H1 (cell line): ENCODE results near the gene CALHM3. TPM values are rescaled to one million over a fixed set of nuclear protein-coding genes. Genes with fewer than 3 reads are reported as not detected.

Experiments used
- CTCF ChIA-PET: fragments of 300-600 bp; sonication (Branson Sonifier 250); formaldehyde crosslinking; loops from one replicate; lab custom pipeline; 2021; ENCODE audit not compliant: partially characterized antibody; lab: Charles Lee
- POLR2A ChIA-PET: fragments of 300-600 bp; sonication (Branson Sonifier 250); formaldehyde crosslinking; loops from one replicate; lab custom pipeline; 2021; ENCODE audit warnings: inconsistent platforms; ENCODE audit not compliant: partially characterized antibody; lab: Charles Lee
- DNase-seq, 2 experiments: peaks; one replicate each; pipeline versions ENCODE4 v3.0.0 to v3.0.0-alpha.2; 2010 to 2022; ENCODE audit warnings: low spot score in 2 of 2, low read depth in 1 of 2, mixed read lengths in 1 of 2
- FAIRE-seq: peaks from 2 replicates; lab custom pipeline; 2011; peaks lifted over from hg19 to GRCh38; lab: Jason Lieb, UNC
- H2AFZ ChIP-seq: 2 replicates; pipeline ENCODE4 v1.8.1; 2012; ENCODE audit warnings: low read length, inconsistent platforms
- H2AK5ac ChIP-seq: 2 replicates; pipeline ENCODE4 v1.6.1; 2013; ENCODE audit warnings: low read depth, low read length
- H2BK120ac ChIP-seq: replicated peaks from 2 replicates; pipeline ENCODE3; 2013; ENCODE audit warnings: low read depth, low read length, inconsistent platforms
- H2BK12ac ChIP-seq: 2 replicates; pipeline ENCODE4 v1.6.1; 2013; ENCODE audit warnings: low read depth, low read length
- H2BK15ac ChIP-seq: 2 replicates; pipeline ENCODE4 v1.6.1; 2013; ENCODE audit warnings: low read length
- H2BK20ac ChIP-seq: 2 replicates; pipeline ENCODE4 v1.6.1; 2013; ENCODE audit warnings: low read length
- H2BK5ac ChIP-seq: 2 replicates; pipeline ENCODE4 v1.6.1; 2013; ENCODE audit warnings: low read depth, low read length
- H3K14ac ChIP-seq: 2 replicates; pipeline ENCODE4 v1.6.1; 2013; ENCODE audit warnings: inconsistent platforms; ENCODE audit not compliant: insufficient read length
- H3K18ac ChIP-seq: 2 replicates; pipeline ENCODE4 v1.6.1; 2013; ENCODE audit warnings: low read length; ENCODE audit errors: extremely low read depth
- H3K23ac ChIP-seq: 2 replicates; pipeline ENCODE4 v1.6.1; 2013; ENCODE audit warnings: inconsistent platforms; ENCODE audit not compliant: insufficient read length
- H3K23me2 ChIP-seq: 2 replicates; pipeline ENCODE4 v1.6.1; 2013; ENCODE audit warnings: low read depth, low read length
- H3K27ac ChIP-seq: 2 replicates; pipeline ENCODE4 v1.6.1; 2011; ENCODE audit warnings: low read depth, low read length, inconsistent platforms
- H3K27me3 ChIP-seq, 4 experiments: replicated peaks in 1 of 4; 1 replicate in 1 of 4; 2 replicates in 3 of 4; pipeline versions ENCODE4 v1.6.1 to v1.8.1; 2011 to 2013; ENCODE audit warnings: low read length in 3 of 4, mild to moderate bottlenecking in 3 of 4, inconsistent platforms in 2 of 4, mixed read lengths in 2 of 4, moderate library complexity in 1 of 4; ENCODE audit not compliant: control insufficient read depth in 3 of 4, insufficient read depth in 3 of 4; ENCODE audit errors: extremely low read depth in 1 of 4
- H3K36me3 ChIP-seq, 4 experiments: 2 replicates each; pipeline versions ENCODE4 v1.6.1 to v1.8.1; 2011 to 2013; ENCODE audit warnings: mild to moderate bottlenecking in 4 of 4, low read length in 3 of 4, moderate library complexity in 2 of 4, control low read depth in 1 of 4, inconsistent platforms in 1 of 4; ENCODE audit not compliant: insufficient read depth in 4 of 4, control insufficient read depth in 2 of 4
- H3K4ac ChIP-seq: replicated peaks from 2 replicates; pipeline ENCODE3; 2013; ENCODE audit warnings: low read length, low read depth, mixed read lengths, inconsistent platforms; ENCODE audit not compliant: insufficient read length
- H3K4me1 ChIP-seq, 4 experiments: replicated peaks in 1 of 4; 1 replicate in 1 of 4; 2 replicates in 3 of 4; pipeline versions ENCODE4 v1.6.1 to v1.8.1; 2011 to 2013; ENCODE audit warnings: low read length in 3 of 4, inconsistent platforms in 2 of 4, mixed read lengths in 1 of 4; ENCODE audit not compliant: insufficient read depth in 4 of 4, control insufficient read depth in 3 of 4
- H3K4me2 ChIP-seq, 2 experiments: 2 replicates each; pipeline versions ENCODE4 v1.6.1 to v1.8.1; 2011 to 2013; ENCODE audit warnings: low read depth in 2 of 2, low read length in 2 of 2, control low read depth in 1 of 2, inconsistent platforms in 1 of 2, mild to moderate bottlenecking in 1 of 2; ENCODE audit not compliant: insufficient read depth in 1 of 2
- H3K4me3 ChIP-seq, 4 experiments: fragments of 200-600, 300-600 bp in 1 of 4; sonication (generic), shearing (Covaris generic), sonication (Bioruptor Twin) in 1 of 4; 2 replicates each; pipeline versions ENCODE4 v1.5.1 to v1.8.1; 2011 to 2016; ENCODE audit warnings: low read length in 4 of 4, low read depth in 3 of 4, control low read depth in 2 of 4, inconsistent platforms in 2 of 4, mild to moderate bottlenecking in 2 of 4, mixed read lengths in 1 of 4, moderate library complexity in 1 of 4; ENCODE audit not compliant: insufficient read depth in 2 of 4; ENCODE audit errors: extremely low read depth in 1 of 4
- H3K56ac ChIP-seq: replicated peaks from 2 replicates; pipeline ENCODE3; 2013; ENCODE audit warnings: low read depth, mild to moderate bottlenecking, mixed read lengths, low read length, inconsistent platforms; ENCODE audit not compliant: insufficient read length
- H3K79me1 ChIP-seq: 2 replicates; pipeline ENCODE4 v1.6.1; 2013; ENCODE audit warnings: low read depth, low read length, control low read depth
- H3K79me2 ChIP-seq, 2 experiments: 2 replicates each; pipeline versions ENCODE4 v1.6.1 to v1.8.1; 2012 to 2013; ENCODE audit warnings: low read length in 2 of 2, mild to moderate bottlenecking in 2 of 2, inconsistent platforms in 1 of 2; ENCODE audit not compliant: insufficient read depth in 2 of 2, control insufficient read depth in 1 of 2
- H3K9ac ChIP-seq, 4 experiments: replicated peaks in 1 of 4; 1 replicate in 1 of 4; 2 replicates in 3 of 4; pipeline versions ENCODE4 v1.6.1 to v1.8.1; 2011 to 2013; ENCODE audit warnings: low read depth in 3 of 4, low read length in 3 of 4, control low read depth in 2 of 4, mild to moderate bottlenecking in 2 of 4, moderate library complexity in 2 of 4, inconsistent platforms in 1 of 4; ENCODE audit errors: extremely low read depth in 1 of 4
- H3K9me3 ChIP-seq, 2 experiments: 2 replicates each; pipeline versions ENCODE4 v1.6.1 to v1.8.1; 2012 to 2013; ENCODE audit warnings: mild to moderate bottlenecking in 2 of 2, moderate library complexity in 2 of 2, control low read depth in 1 of 2, inconsistent platforms in 1 of 2, low read depth in 1 of 2, low read length in 1 of 2, mixed read lengths in 1 of 2; ENCODE audit not compliant: insufficient read depth in 2 of 2
- H4K20me1 ChIP-seq, 2 experiments: replicated peaks in 1 of 2; 2 replicates each; pipeline versions ENCODE3 to v1.8.1; 2011 to 2013; ENCODE audit warnings: inconsistent platforms in 2 of 2, low read length in 2 of 2, mild to moderate bottlenecking in 1 of 2; ENCODE audit not compliant: insufficient read depth in 2 of 2, control insufficient read depth in 1 of 2
- H4K5ac ChIP-seq: 2 replicates; pipeline ENCODE4 v1.6.1; 2013; ENCODE audit warnings: low read length, low read depth, mixed read lengths, inconsistent platforms; ENCODE audit not compliant: insufficient read length
- H4K8ac ChIP-seq: 2 replicates; pipeline ENCODE4 v1.8.0; 2013; ENCODE audit warnings: mild to moderate bottlenecking, moderate library complexity, low read length, inconsistent platforms; ENCODE audit not compliant: insufficient read depth; ENCODE audit errors: extremely low read depth
- H4K91ac ChIP-seq: replicated peaks from 2 replicates; pipeline ENCODE3; 2013; ENCODE audit warnings: low read length, mixed read lengths, inconsistent platforms; ENCODE audit not compliant: insufficient read length
- CEBPB ChIP-seq: IDR thresholded peaks from 2 replicates; pipeline ENCODE4 v1.6.1; 2012; ENCODE audit warnings: low read depth, low read length
- E2F6 ChIP-seq: IDR thresholded peaks from 2 replicates; pipeline ENCODE4 v1.6.1; 2012; ENCODE audit warnings: inconsistent platforms
- EP300 ChIP-seq, 2 experiments: IDR thresholded peaks; 1 replicate in 1 of 2; 2 replicates in 1 of 2; pipeline ENCODE4 v1.6.1; 2011 to 2012; ENCODE audit warnings: low read depth in 2 of 2, low read length in 2 of 2, mild to moderate bottlenecking in 2 of 2, borderline replicate concordance in 1 of 2, inconsistent platforms in 1 of 2, moderate library complexity in 1 of 2
- KDM1A ChIP-seq: fragments of 200-600, 300-600 bp; sonication (generic); IDR thresholded peaks from 2 replicates; pipeline ENCODE4 v1.7.1; 2016; ENCODE audit warnings: mild to moderate bottlenecking, low read length, borderline replicate concordance
- POLR2A ChIP-seq, 2 experiments: IDR thresholded peaks; 1 replicate in 1 of 2; 2 replicates in 1 of 2; pipeline ENCODE4 v1.6.1; 2011; ENCODE audit warnings: low read depth in 2 of 2, low read length in 2 of 2, mild to moderate bottlenecking in 2 of 2; ENCODE audit errors: control extremely low read depth in 1 of 2
- SIX5 ChIP-seq: IDR thresholded peaks from 2 replicates; pipeline ENCODE4 v1.6.1; 2011; ENCODE audit warnings: mild to moderate bottlenecking, low read depth, low read length
- WGBS, 2 experiments: shearing (Covaris generic) in 1 of 2; methylation state at CpG; one replicate each; pipeline versions ENCODE4 v1.1.6 to v1.1.7; 2013 to 2015; ENCODE audit warnings: low lambda C conversion rate in 2 of 2, mixed read lengths in 2 of 2, inconsistent platforms in 1 of 2, low coverage in 1 of 2, missing lambda C conversion rate in 1 of 2; ENCODE audit not compliant: insufficient replicate concordance in 2 of 2, insufficient coverage in 1 of 2, insufficient read length in 1 of 2; ENCODE audit errors: extremely low coverage in 1 of 2, missing lambda C conversion rate in 1 of 2; 5-methylcytosine and 5-hydroxymethylcytosine counted together
- polyA plus RNA-seq, 7 experiments: library from polyadenylated mRNA; depleted of rRNA in 3 of 7; stranded (reverse) in 5 of 7; unstranded in 2 of 7; fragments of >200 nt in 5 of 7; fragments of 200-250 nt in 2 of 7; gene quantifications; 1 replicate in 5 of 7; 2 replicates in 1 of 7; 4 replicates in 1 of 7; pipeline versions ENCODE4 v1.2.1 to v1.2.3, GENCODE V29; 2011 to 2013; ENCODE audit warnings: missing spikeins in 2 of 7, mixed read lengths in 2 of 7
- total RNA-seq: library from RNA; stranded (reverse); fragmentation: NEBNext Ultra II Directional; extraction: Animal tissue kit (Norgen Biotek cat#: 25700); gene quantifications from 2 replicates; pipeline ENCODE4 v1.2.1, GENCODE V29; 2021

CALHM3 gene
- total and polyA plus RNA-seq, 2 of the 8 experiments (the other 6 are each of a cell fraction or from before 2014, with no cell fraction given): 0.17 to 0.60 TPM

- ChIA-PET CTCF (interaction anchor here (0.6 to 2.8 kb wide), 9 partner anchors 10 to 181 kb away, joined by 3 to 16 read pairs (median 3); no protein-coding TSS in a partner anchor), POLR2A (interaction anchor here (1.1 kb wide), 1 partner anchor 18 kb away, joined by 3 read pairs; no protein-coding TSS in a partner anchor)
- no peak for DNase-seq
- Histone ChIP-seq H4K20me1 (no peaks in the 10 kb centered on the region), H3K36me3 (no peaks in the 10 kb centered on the region), H3K79me1 (no peaks in the 10 kb centered on the region), H3K27ac (no peak overlapping the region), H2AK5ac (no peak overlapping the region), H3K4me1 (peaks cover 0 to 4% (median 3%) of the 10 kb centered on the region in 4 experiments; a peak in 5 of 7 replicates), H3K23me2 (peaks cover 9% of the 10 kb centered on the region), H3K18ac (no peak overlapping the region), H3K23ac (no peak overlapping the region), H2BK20ac (no peak overlapping the region), H2BK120ac (no peak overlapping the region), H4K5ac (no peak overlapping the region), H3K27me3 (peaks cover 8 to 36% (median 28%) of the 10 kb centered on the region in 4 experiments), H3K4me3 (no peak overlapping the region), H2BK12ac (no peak overlapping the region), H3K9ac (no peak overlapping the region), H2BK5ac (no peak overlapping the region), H2BK15ac (0 out of 2 replicates have a peak overlapping the region, but pooled peaks have one; percentile 29), H2AFZ (no peak overlapping the region), H4K8ac (no peak overlapping the region), H3K79me2 (no peaks in the 10 kb centered on the region), H4K91ac (no peak overlapping the region), H3K4me2 (no peak overlapping the region; a peak in 1 of 4 replicates), H3K4ac (no peak overlapping the region), H3K56ac (no peak overlapping the region), H3K9me3 (no peaks in the 10 kb centered on the region), H3K14ac (no peak overlapping the region)
- WGBS, 2 experiments: 86% methylated on average over 3 of the region's 3 CpGs; no CpG with 5 or more reads in 1 of the 2 experiments
- 0 out of 2 replicates have a peak, but pooled peaks have one; percentile 37 for TF ChIP-seq KDM1A
- no peak for TF ChIP-seq E2F6
- TF ChIP-seq EP300 (IDR thresholded peaks at IDR 0.05; ENCODE audit: borderline replicate concordance in 1 of 2, low read depth in 2 of 2, low read length in 2 of 2): no peak
- TF ChIP-seq CEBPB: no peak
- no peak for TF ChIP-seq POLR2A (IDR thresholded peaks at IDR 0.05; ENCODE audit: control extremely low read depth in 1 of 2, low read depth in 2 of 2, low read length in 2 of 2)
- TF ChIP-seq SIX5: no peak
- FAIRE-seq: no peak
These were observed 16.3 kb upstream of the CALHM3 start for GRCh38 chr10:103495321-103495720.
